KMS-11 (cell line): ENCODE measurements around the gene GNAO1.

Experiments used
- H2AFZ ChIP-seq: fragments of 200-600 bp; sonication (generic); 2 replicates; pipeline ENCODE4 v1.6.1; 2016; ENCODE audit warnings: antibody characterized with exemption, mixed run types, low read depth
- H3K27ac ChIP-seq: fragments of 200-600 bp; sonication (generic); 2 replicates; pipeline ENCODE4 v1.6.1; 2016; ENCODE audit warnings: mild to moderate bottlenecking, mixed run types
- H3K27me3 ChIP-seq: fragments of 200-600 bp; sonication (generic); 2 replicates; pipeline ENCODE4 v1.6.1; 2017; ENCODE audit warnings: mild to moderate bottlenecking, low read depth, mixed run types, moderate library complexity; ENCODE audit not compliant: insufficient read depth
- H3K36me3 ChIP-seq: fragments of 200-600 bp; sonication (generic); 2 replicates; pipeline ENCODE4 v1.6.1; 2017; ENCODE audit warnings: mild to moderate bottlenecking, mixed run types; ENCODE audit not compliant: insufficient read depth
- H3K4me1 ChIP-seq: fragments of 200-600 bp; sonication (generic); 2 replicates; pipeline ENCODE4 v1.6.1; 2016; ENCODE audit warnings: mild to moderate bottlenecking, low read depth, mixed run types; ENCODE audit not compliant: poor library complexity, severe bottlenecking
- H3K4me2 ChIP-seq: fragments of 200-600 bp; sonication (generic); 2 replicates; pipeline ENCODE4 v1.7.0; 2016; ENCODE audit warnings: mild to moderate bottlenecking, mixed run types
- H3K4me3 ChIP-seq: fragments of 200-600 bp; sonication (generic); IDR thresholded peaks from 2 replicates; pipeline ENCODE4 v1.6.1; 2017; ENCODE audit warnings: low read depth, low read length, mixed read lengths; ENCODE audit not compliant: insufficient read depth
- H3K79me2 ChIP-seq: fragments of 200-600 bp; sonication (generic); 2 replicates; pipeline ENCODE4 v1.6.1; 2016; ENCODE audit warnings: low read depth, mixed run types; ENCODE audit not compliant: insufficient read depth
- H3K9ac ChIP-seq: fragments of 200-600 bp; sonication (generic); 2 replicates; pipeline ENCODE4 v1.6.1; 2016; ENCODE audit warnings: mild to moderate bottlenecking, mixed run types
- H4K20me1 ChIP-seq: fragments of 200-600 bp; sonication (generic); 2 replicates; pipeline ENCODE4 v1.6.1; 2016; ENCODE audit warnings: mild to moderate bottlenecking, mixed run types; ENCODE audit not compliant: insufficient read depth
- CTCF ChIP-seq: fragments of 200-600 bp; sonication (generic); conservative IDR thresholded peaks from 2 replicates; pipeline ENCODE4 v1.6.1; 2017; ENCODE audit warnings: low read depth, mild to moderate bottlenecking, antibody characterized with exemption, low read length, moderate library complexity, mixed read lengths

GNAO1 gene

DNA sequence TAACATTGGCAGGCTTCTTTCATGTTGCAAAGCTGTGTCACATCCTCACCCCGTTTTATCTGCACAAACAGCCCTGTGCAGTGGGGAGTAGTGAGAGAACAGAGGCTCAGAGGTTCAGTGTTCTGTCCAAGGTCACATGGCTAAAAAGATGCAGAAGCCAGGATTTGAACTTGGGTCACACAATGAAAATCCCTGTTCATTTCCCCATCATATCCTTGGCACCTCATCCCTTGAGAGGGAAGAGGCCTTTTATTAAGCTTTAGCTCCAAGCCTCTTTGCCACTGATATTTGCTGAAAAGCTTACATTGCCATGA, 127.5 kb downstream of the GNAO1 start:
- H3K9ac ChIP-seq = no peak overlapping the region
- no peak overlapping the region for H3K27ac ChIP-seq
- H3K36me3 ChIP-seq = no peaks in the 10 kb centered on the region
- no peak overlapping the region for H2AFZ ChIP-seq
- no peaks in the 10 kb centered on the region for H3K79me2 ChIP-seq
- no peak overlapping the region for H3K4me3 ChIP-seq
- no peaks in the 10 kb centered on the region for H4K20me1 ChIP-seq
- TF ChIP-seq CTCF = no peak
- H3K4me2 ChIP-seq = no peak overlapping the region
- H3K27me3 ChIP-seq = no peaks in the 10 kb centered on the region
- H3K4me1 ChIP-seq = no peaks in the 10 kb centered on the region

- Histone ChIP-seq H2AFZ (no peak overlapping the region), H3K79me2 (no peaks in the 10 kb centered on the region), H3K4me2 (no peak overlapping the region), H3K27ac (no peak overlapping the region), H3K4me3 (no peak overlapping the region), H3K9ac (no peak overlapping the region), H3K36me3 (no peaks in the 10 kb centered on the region), H4K20me1 (no peaks in the 10 kb centered on the region), H3K4me1 (no peaks in the 10 kb centered on the region), H3K27me3 (no peaks in the 10 kb centered on the region)
- TF ChIP-seq CTCF = no peak
These were observed 128.1 kb downstream of the GNAO1 start for GRCh38 chr16:56319376-56319775.

DNA sequence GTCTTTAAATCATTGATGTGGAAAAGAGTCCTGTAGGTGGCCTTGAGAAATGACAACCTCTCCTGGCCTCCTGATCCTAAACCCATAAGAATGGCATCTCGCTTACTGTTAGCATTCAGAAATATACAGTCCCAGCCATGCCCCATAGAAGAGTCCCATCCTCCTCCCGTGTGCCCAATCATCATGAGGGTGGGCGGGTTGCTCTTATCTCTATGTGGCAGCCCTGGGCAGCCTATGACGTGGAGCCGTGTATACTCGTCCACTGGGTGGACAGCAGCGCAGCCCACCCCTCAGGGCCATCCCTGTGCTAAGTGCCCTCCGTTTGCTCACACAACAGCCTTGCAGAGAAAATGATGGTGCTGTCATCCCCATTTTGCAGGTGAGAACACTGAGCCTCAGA, 128.8 kb downstream of the GNAO1 start:
- no peaks in the 10 kb centered on the region for H4K20me1 ChIP-seq
- no peaks in the 10 kb centered on the region for H3K27me3 ChIP-seq
- H3K4me2 ChIP-seq = no peak overlapping the region
- H2AFZ ChIP-seq = no peak overlapping the region
- H3K4me1 ChIP-seq = no peaks in the 10 kb centered on the region
- no peak overlapping the region for H3K27ac ChIP-seq
- no peak for TF ChIP-seq CTCF
- H3K9ac ChIP-seq = no peak overlapping the region
- H3K36me3 ChIP-seq = no peaks in the 10 kb centered on the region
- H3K79me2 ChIP-seq = no peaks in the 10 kb centered on the region
- H3K4me3 ChIP-seq = no peak overlapping the region

DNA sequence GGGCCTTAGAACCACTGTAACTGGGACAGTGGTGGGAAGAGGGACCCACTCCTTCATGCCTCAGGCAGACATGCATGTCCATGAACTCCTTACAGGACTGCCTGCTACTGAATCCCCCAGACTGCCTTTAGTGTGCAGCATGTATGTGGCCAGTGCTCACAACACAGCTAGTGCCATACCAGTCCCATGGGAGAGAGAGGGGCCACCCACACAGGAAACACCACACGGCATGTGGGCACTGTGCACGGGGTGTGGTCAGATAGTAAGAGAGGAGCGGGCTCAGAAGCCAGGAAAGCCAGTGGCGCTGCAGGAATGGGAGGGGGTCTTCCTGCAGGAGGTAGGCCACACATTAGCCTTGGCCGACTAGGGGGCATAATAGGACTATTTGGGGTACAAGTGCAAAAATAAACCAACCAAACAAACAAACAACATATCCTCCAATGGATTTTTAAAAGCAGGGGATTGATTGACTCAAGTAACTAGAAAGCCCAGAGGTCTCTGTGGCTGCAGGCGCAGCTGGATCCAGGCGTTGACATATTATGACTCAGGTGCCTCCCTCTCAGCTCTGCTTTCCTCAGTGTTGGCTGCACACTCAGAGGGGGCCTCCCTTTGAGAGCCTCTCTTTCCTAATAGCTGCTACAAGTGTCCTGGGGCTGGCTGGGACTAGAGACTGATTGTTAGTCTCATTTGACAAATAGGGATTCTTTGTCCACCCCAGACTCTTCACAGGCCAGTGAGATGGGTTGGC, 129.7 kb downstream of the GNAO1 start:
- Histone ChIP-seq H3K27me3 (no peaks in the 10 kb centered on the region), H3K4me1 (no peaks in the 10 kb centered on the region), H3K4me3 (no peak overlapping the region), H3K36me3 (no peaks in the 10 kb centered on the region), H3K79me2 (no peaks in the 10 kb centered on the region), H2AFZ (no peak overlapping the region), H3K27ac (no peak overlapping the region), H4K20me1 (no peaks in the 10 kb centered on the region), H3K9ac (no peak overlapping the region), H3K4me2 (no peak overlapping the region)
- TF ChIP-seq CTCF = no peak
